A673 (cell line): ENCODE data around the gene STIL. TPM values are rescaled to one million over a fixed set of nuclear protein-coding genes. Genes with fewer than 3 reads are reported as not detected.

Experiments used
- BruUV-seq: library from RNA; stranded (reverse); fragments of 400-500 nt; replicated peaks from 2 replicates; lab custom pipeline; 2021; lab: Mats Ljungman, UMichigan
- CTCF ChIA-PET: fragments of 300-600 bp; sonication (Branson Sonifier 250); formaldehyde crosslinking; loops from one replicate; lab custom pipeline; 2022; ENCODE audit warnings: antibody characterized with exemption; lab: Charles Lee
- POLR2A ChIA-PET: fragments of 300-600 bp; sonication (Branson Sonifier 250); formaldehyde crosslinking; loops from one replicate; lab custom pipeline; 2022; ENCODE audit warnings: antibody characterized with exemption; ENCODE audit not compliant: low non-redundant PET; lab: Charles Lee
- DNase-seq: peaks from one replicate; pipeline ENCODE4 v3.0.0-alpha.2; 2015; ENCODE audit warnings: low spot score
- H3K27ac ChIP-seq: fragments of 200-600 bp; sonication (generic); 2 replicates; pipeline ENCODE4 v1.5.1; 2016; ENCODE audit warnings: mixed run types, low read depth, mild to moderate bottlenecking, mixed read lengths, antibody characterized with exemption, low read length; ENCODE audit not compliant: poor library complexity, severe bottlenecking
- H3K27me3 ChIP-seq: fragments of 200-600 bp; sonication (generic); replicated peaks from 2 replicates; pipeline ENCODE4 v1.6.1; 2017; ENCODE audit warnings: mixed run types, low read depth, mild to moderate bottlenecking, mixed read lengths, antibody characterized with exemption, low read length; ENCODE audit not compliant: insufficient read depth, poor library complexity
- H3K36me3 ChIP-seq: fragments of 200-600 bp; sonication (generic); 2 replicates; pipeline ENCODE4 v1.6.1; 2016; ENCODE audit warnings: mixed run types, mild to moderate bottlenecking, mixed read lengths, antibody characterized with exemption, low read length; ENCODE audit not compliant: insufficient read depth, poor library complexity, severe bottlenecking
- H3K4me1 ChIP-seq: fragments of 200-600 bp; sonication (generic); 2 replicates; pipeline ENCODE4 v1.6.1; 2017; ENCODE audit warnings: mixed run types, mild to moderate bottlenecking, mixed read lengths, antibody characterized with exemption, low read length; ENCODE audit not compliant: insufficient read depth, poor library complexity, severe bottlenecking
- H3K4me3 ChIP-seq: fragments of 200-600 bp; sonication (generic); 2 replicates; pipeline ENCODE4 v1.5.1; 2016; ENCODE audit warnings: low read depth, mixed run types, mild to moderate bottlenecking, mixed read lengths, low read length; ENCODE audit not compliant: poor library complexity, severe bottlenecking
- H3K9me3 ChIP-seq: fragments of 200-600 bp; sonication (generic); 2 replicates; pipeline ENCODE4 v1.6.1; 2016; ENCODE audit warnings: mixed run types, low read depth, mild to moderate bottlenecking, mixed read lengths, antibody characterized with exemption, low read length; ENCODE audit not compliant: poor library complexity, severe bottlenecking
- EZH2 ChIP-seq: fragments of 200-600 bp; sonication (generic); IDR thresholded peaks from 2 replicates; pipeline ENCODE4 v1.6.1; 2017; ENCODE audit warnings: borderline replicate concordance, low read depth, mild to moderate bottlenecking, mixed read lengths, antibody characterized with exemption, low read length; ENCODE audit not compliant: poor library complexity, severe bottlenecking
- intact Hi-C: fragments of 100-400 bp; cut with micrococcal nuclease; formaldehyde crosslinking; loops from one replicate; pipeline ENCODE4 v1.10.0; 2022; ENCODE audit not compliant: unreplicated experiment
- total RNA-seq: library from RNA; stranded (reverse); gene quantifications from 2 replicates; pipeline ENCODE4 v1.2.3, GENCODE V29; 2021
- TF ChIP-seq, protein P1 (sequence below): fragments of 300-800, 200-600 bp; sonication (generic); conservative IDR thresholded peaks from 2 replicates; pipeline ENCODE4 v1.5.1; 2017; ENCODE audit warnings: low read depth, mild to moderate bottlenecking, antibody characterized with exemption, low read length, moderate library complexity, mixed read lengths

Gene STIL
- total RNA-seq, 1 experiment from 2014 or later = 43.4 TPM

DNA sequence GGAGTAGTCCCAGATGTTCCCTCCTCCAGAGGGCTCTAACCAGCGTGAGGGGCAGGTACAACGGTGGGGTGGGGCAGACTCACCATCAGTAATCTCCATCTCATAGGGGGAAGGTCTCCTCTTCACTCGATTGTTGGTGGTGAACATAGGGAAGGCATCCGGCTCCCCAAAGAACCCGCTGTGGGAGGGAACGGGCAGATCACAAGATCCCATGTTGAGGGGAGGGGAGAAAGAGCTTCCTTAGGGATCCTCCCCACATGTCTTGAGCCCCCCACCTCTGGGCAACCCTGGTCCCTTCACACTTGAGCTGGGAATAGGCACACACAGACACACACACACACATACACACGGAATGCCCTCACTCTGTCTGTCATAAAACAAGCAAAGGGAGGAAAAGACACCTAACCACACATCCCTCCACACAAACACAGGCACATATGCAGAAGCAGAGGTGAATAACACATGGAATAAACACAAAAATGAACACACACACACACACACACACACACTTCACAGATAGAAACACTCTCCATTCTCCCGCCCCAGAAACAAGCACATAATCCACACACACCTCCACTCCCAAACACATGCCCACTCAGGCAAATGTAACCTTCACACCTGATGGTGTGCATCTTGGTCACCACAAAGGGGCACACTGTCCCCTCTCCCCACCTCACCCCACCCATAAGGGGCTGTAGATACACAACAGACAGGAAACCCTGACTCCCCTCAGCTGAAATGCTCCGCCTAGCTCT, 89.8 kb downstream of the STIL start:
- H3K4me1 ChIP-seq = peaks cover 4% of the 10 kb centered on the region
- TF ChIP-seq EZH2 = no peak
- TF ChIP-seq, protein P1, sequence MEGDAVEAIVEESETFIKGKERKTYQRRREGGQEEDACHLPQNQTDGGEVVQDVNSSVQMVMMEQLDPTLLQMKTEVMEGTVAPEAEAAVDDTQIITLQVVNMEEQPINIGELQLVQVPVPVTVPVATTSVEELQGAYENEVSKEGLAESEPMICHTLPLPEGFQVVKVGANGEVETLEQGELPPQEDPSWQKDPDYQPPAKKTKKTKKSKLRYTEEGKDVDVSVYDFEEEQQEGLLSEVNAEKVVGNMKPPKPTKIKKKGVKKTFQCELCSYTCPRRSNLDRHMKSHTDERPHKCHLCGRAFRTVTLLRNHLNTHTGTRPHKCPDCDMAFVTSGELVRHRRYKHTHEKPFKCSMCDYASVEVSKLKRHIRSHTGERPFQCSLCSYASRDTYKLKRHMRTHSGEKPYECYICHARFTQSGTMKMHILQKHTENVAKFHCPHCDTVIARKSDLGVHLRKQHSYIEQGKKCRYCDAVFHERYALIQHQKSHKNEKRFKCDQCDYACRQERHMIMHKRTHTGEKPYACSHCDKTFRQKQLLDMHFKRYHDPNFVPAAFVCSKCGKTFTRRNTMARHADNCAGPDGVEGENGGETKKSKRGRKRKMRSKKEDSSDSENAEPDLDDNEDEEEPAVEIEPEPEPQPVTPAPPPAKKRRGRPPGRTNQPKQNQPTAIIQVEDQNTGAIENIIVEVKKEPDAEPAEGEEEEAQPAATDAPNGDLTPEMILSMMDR = no peak
- no peaks in the 10 kb centered on the region for H3K36me3 ChIP-seq
- H3K27me3 ChIP-seq = peaks cover 73% of the 10 kb centered on the region
- H3K27ac ChIP-seq = no peak overlapping the region
- no peak for DNase-seq
- POLR2A ChIA-PET = no interaction called here
- BruUV-seq = no TSS peak
- H3K4me3 ChIP-seq = no peak overlapping the region
- CTCF ChIA-PET = no interaction called here
- intact Hi-C loops = no loop called here
- no peaks in the 10 kb centered on the region for H3K9me3 ChIP-seq

DNA sequence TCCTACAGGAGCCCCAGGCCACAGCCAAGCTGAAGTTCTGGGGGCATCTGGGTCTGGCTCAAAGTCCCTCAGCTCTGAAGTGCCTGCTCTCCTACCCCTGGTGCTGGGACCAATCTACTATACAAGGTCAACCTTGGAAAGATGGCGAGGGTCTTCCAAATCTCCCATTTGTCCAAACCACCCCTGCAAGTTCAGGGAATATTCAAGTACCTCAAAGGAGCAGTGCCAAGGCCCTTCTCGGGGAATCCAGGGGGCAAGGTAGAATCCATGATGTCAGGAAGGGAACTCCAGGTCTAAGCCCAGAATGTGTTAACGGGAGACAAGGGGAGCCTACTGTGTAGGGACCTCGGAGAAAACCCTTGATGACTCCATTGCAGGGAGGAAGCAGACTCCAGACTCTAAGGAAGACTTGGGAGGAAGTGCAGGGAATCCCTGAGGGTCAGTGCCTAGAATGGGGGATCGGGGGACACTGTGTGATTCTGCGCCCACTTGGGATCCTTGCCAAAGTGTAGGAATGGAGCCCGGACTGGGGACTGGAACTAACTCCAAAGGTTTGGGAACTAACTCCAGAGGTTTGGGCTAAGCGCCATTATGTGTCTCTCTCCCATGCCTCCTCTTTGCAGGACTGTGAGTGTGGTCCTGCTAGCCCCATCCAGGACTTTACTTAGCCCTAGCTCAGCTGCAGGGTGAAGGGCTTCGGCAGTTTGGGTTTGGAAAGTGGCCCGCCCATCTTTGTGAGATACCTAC, 90.6 kb downstream of the STIL start:
- intact Hi-C loops = no loop called here
- CTCF ChIA-PET = no interaction called here
- no peak for DNase-seq
- POLR2A ChIA-PET = no interaction called here
- Histone ChIP-seq H3K36me3 (no peaks in the 10 kb centered on the region), H3K27ac (no peak overlapping the region), H3K9me3 (no peaks in the 10 kb centered on the region), H3K27me3 (peaks cover 67% of the 10 kb centered on the region), H3K4me1 (peaks cover 4% of the 10 kb centered on the region), H3K4me3 (no peak overlapping the region)
- no TSS peak for BruUV-seq
- no peak for TF ChIP-seq EZH2
- TF ChIP-seq, protein P1 = no peak

DNA sequence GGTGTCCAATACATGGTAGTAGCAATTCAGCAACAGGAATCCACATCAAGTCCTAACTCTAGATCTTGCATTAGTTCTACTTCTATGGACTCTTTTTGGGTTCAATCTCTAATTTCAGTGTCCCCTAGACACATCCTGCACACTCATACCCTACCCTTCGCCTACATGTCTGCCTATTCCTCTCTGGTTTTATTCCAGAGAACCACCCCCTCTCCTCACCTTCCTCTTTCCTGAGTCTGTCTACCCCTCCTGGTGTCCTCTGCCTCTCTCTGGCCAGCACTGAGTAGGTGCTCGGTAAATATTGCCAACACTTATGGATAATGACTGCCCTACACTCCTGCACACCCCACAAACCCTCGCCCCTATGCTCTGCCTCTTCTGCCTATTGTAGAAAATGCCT, 91.5 kb downstream of the STIL start:
- intact Hi-C loops = no loop called here
- CTCF ChIA-PET = no interaction called here

More for the DNA sequence above, 91.5 kb downstream of the STIL start:
- Histone ChIP-seq H3K36me3 (no peaks in the 10 kb centered on the region), H3K27ac (no peak overlapping the region), H3K4me1 (peaks cover 4% of the 10 kb centered on the region), H3K27me3 (peaks cover 58% of the 10 kb centered on the region), H3K9me3 (no peaks in the 10 kb centered on the region), H3K4me3 (no peak overlapping the region)
- BruUV-seq = no TSS peak
- no peak for DNase-seq
- POLR2A ChIA-PET = no interaction called here
- TF ChIP-seq, protein P1 = no peak
- no peak for TF ChIP-seq EZH2
